ENCODE results near the gene ADGRG3. TPM values are rescaled to one million over a fixed set of nuclear protein-coding genes. Genes with fewer than 3 reads are reported as not detected.
A peak's percentile ranks its signal among the peaks of the same experiment; 100 is the strongest.

Gene ADGRG3
- total and polyA plus RNA-seq, 2 donors (not counting 1 experiment from before 2014, with no cell fraction given): not detected

DNA sequence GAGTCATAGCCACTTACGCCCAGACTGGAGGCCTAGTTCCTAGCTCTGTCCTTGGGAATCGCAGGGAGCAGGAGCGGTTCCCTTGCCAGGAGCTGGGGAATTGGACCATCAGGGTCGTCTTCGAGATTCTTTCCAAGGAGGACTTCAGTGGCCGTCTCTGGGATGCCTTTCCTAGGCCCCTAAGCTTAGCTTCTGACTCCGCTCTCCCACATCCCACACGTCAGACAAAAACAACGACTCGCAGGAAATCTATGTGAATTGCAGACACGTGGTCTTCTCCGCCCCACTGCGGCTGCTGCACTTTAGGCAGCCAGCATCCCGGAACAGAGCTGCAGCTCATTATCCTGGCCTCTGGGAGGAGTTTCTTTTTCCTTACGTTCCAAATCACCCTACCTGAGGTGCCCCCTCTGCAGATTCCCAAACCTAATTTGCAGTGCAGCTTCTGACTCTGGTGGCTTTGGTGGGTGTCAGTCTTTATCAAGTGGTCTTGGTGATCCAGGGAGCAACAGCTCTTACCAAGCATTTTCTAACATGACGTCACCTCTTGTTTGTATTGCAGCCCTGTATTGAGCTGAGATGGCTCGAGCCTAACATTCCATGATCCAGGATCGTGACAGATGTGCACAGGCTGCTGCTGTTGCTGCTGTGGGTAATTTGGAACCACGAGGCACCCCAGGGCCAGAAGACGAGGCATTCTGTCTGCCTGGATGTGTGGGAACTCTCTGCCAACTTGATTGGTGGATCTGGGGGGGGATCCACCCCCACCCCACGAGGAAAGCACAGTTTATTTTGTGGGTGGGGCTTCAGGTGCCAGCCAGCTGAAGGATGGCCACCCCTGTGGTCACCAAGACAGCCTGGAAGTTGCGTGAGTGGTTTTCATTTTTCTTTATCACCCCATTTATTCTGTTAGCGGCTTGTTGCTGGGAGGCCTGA, 68.6 kb downstream of the ADGRG3 start:
- no peak for ATAC-seq (ENCODE audit: low read depth)
- intact Hi-C loops (cut with micrococcal nuclease): loop anchor here (5.0 kb wide), 1 partner anchor 89 kb away; no protein-coding TSS in a partner anchor
- WGBS (ENCODE audit: insufficient coverage): 11% methylated on average over 20 of the region's 23 CpGs
- peak overlapping the region in 4 of 5 experiments; percentile 59 to 98 (median 84) for H3K4me3 ChIP-seq (ENCODE audit: control extremely low read depth in 1 of 5, extremely low read depth in 1 of 5, insufficient read depth in 1 of 5, low read depth in 2 of 5, low read length in 4 of 5)
- POLR2A ChIA-PET: interaction anchor here (0.6 to 1.4 kb wide), 2 partner anchors 42 to 47 kb away, joined by 3 to 4 read pairs; partner anchors contain the start of gene DRC7
- peak overlapping the region; percentile 96 for H3K4me2 ChIP-seq (replicated peaks; ENCODE audit: low read depth, low read length, poor library complexity, severe bottlenecking)
- H3K4me1 ChIP-seq (ENCODE audit: control insufficient read depth in 2 of 2, insufficient read depth in 2 of 2, low read length in 2 of 2): peaks cover 15 to 19% of the 10 kb centered on the region in 2 donors
- Mint-ChIP-seq H3K4me3 (peak overlapping the region; percentile 93), H3K4me1 (peaks cover 34% of the 10 kb centered on the region), H3K27me3 (no peaks in the 10 kb centered on the region), H3K27ac (peak overlapping the region; percentile 89), H3K9me3 (ENCODE audit: insufficient read depth) (no peaks in the 10 kb centered on the region)
- H3K27me3 ChIP-seq (replicated peaks in 1 of 4; ENCODE audit: control extremely low read depth in 1 of 4, control insufficient read depth in 3 of 4, insufficient read depth in 4 of 4, low read length in 3 of 4): no peaks in the 10 kb centered on the region
- peak; percentile 49 for DNase-seq
- H3K27ac ChIP-seq (ENCODE audit: low read length in 2 of 2): peak overlapping the region in 1 of 2 donors; percentile 66
- CTCF ChIA-PET: interaction anchor here (1.7 to 1.8 kb wide), 2 partner anchors 20 to 160 kb away, joined by 5 read pairs; no protein-coding TSS in a partner anchor
- no peaks in the 10 kb centered on the region for H4K20me1 ChIP-seq (ENCODE audit: control insufficient read depth, insufficient read depth, low read length, poor library complexity, severe bottlenecking)
- peak overlapping the region; percentile 84 for H3K9ac ChIP-seq (ENCODE audit: low read length)
- peaks cover 9% of the 10 kb centered on the region for H3K79me2 ChIP-seq (ENCODE audit: control insufficient read depth, insufficient read depth, low read length)
- no peaks in the 10 kb centered on the region for H3K9me3 ChIP-seq (ENCODE audit: control extremely low read depth in 1 of 3, control insufficient read depth in 2 of 3, insufficient read depth in 1 of 3, low read length in 2 of 3)
- H3K36me3 ChIP-seq (replicated peaks in 1 of 2; ENCODE audit: control extremely low read depth in 1 of 2, control insufficient read depth in 1 of 2, extremely low read depth in 1 of 2, insufficient read depth in 2 of 2, low read length in 1 of 2): no peaks in the 10 kb centered on the region
- H2AFZ ChIP-seq (ENCODE audit: insufficient read depth, low read depth, low read length, poor library complexity, severe bottlenecking): peak overlapping the region; percentile 95
- TF ChIP-seq EZH2 (IDR thresholded peaks at IDR 0.05; ENCODE audit: borderline replicate concordance, insufficient read depth, low read depth, low read length, poor library complexity, severe bottlenecking): no peak

DNA sequence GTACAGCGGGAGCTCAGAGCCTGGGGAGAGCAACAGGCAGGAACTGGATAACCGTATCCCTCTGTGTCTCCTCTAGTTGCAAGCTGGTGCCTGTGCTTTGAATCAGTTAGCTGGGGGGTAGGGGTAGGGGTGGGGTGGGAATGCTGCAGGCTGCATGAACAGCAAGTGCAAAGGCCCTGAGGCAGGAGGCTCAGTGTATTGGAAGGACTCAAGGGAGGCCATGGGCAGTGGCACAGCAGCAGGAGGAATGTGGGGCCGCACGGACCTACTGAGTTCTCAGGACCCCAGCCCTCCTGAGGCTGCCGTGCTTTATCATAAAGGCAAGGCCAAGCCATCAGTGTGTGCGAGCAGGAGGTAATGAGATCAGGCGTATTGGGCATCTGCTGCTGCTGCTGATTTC, 70.7 kb downstream of the ADGRG3 start:
- 87% methylated on average over 7 of the region's 7 CpGs for WGBS (ENCODE audit: insufficient coverage)

More for the DNA sequence above, 70.7 kb downstream of the ADGRG3 start:
- CTCF ChIA-PET: no interaction called here
- no peak for TF ChIP-seq EZH2 (IDR thresholded peaks at IDR 0.05; ENCODE audit: borderline replicate concordance, insufficient read depth, low read depth, low read length, poor library complexity, severe bottlenecking)
- TF ChIP-seq, protein P1, sequence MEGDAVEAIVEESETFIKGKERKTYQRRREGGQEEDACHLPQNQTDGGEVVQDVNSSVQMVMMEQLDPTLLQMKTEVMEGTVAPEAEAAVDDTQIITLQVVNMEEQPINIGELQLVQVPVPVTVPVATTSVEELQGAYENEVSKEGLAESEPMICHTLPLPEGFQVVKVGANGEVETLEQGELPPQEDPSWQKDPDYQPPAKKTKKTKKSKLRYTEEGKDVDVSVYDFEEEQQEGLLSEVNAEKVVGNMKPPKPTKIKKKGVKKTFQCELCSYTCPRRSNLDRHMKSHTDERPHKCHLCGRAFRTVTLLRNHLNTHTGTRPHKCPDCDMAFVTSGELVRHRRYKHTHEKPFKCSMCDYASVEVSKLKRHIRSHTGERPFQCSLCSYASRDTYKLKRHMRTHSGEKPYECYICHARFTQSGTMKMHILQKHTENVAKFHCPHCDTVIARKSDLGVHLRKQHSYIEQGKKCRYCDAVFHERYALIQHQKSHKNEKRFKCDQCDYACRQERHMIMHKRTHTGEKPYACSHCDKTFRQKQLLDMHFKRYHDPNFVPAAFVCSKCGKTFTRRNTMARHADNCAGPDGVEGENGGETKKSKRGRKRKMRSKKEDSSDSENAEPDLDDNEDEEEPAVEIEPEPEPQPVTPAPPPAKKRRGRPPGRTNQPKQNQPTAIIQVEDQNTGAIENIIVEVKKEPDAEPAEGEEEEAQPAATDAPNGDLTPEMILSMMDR (IDR thresholded peaks at IDR 0.05): no peak
- Histone ChIP-seq H3K9me3 (ENCODE audit: control extremely low read depth in 1 of 3, control insufficient read depth in 2 of 3, insufficient read depth in 1 of 3, low read length in 2 of 3) (no peaks in the 10 kb centered on the region), H3K36me3 (replicated peaks in 1 of 2; ENCODE audit: control extremely low read depth in 1 of 2, control insufficient read depth in 1 of 2, extremely low read depth in 1 of 2, insufficient read depth in 2 of 2, low read length in 1 of 2) (peaks cover 0 to 3% of the 10 kb centered on the region in 2 experiments), H3K4me1 (ENCODE audit: control insufficient read depth in 2 of 2, insufficient read depth in 2 of 2, low read length in 2 of 2) (peaks cover 15 to 19% of the 10 kb centered on the region in 2 donors), H3K4me3 (ENCODE audit: control extremely low read depth in 1 of 5, extremely low read depth in 1 of 5, insufficient read depth in 1 of 5, low read depth in 2 of 5, low read length in 4 of 5) (no peak overlapping the region), H3K79me2 (ENCODE audit: control insufficient read depth, insufficient read depth, low read length) (peaks cover 9% of the 10 kb centered on the region), H3K4me2 (replicated peaks; ENCODE audit: low read depth, low read length, poor library complexity, severe bottlenecking) (no peak overlapping the region), H3K27ac (ENCODE audit: low read length in 2 of 2) (no peak overlapping the region), H2AFZ (ENCODE audit: insufficient read depth, low read depth, low read length, poor library complexity, severe bottlenecking) (no peak overlapping the region), H3K27me3 (replicated peaks in 1 of 4; ENCODE audit: control extremely low read depth in 1 of 4, control insufficient read depth in 3 of 4, insufficient read depth in 4 of 4, low read length in 3 of 4) (no peaks in the 10 kb centered on the region), H4K20me1 (ENCODE audit: control insufficient read depth, insufficient read depth, low read length, poor library complexity, severe bottlenecking) (no peaks in the 10 kb centered on the region), H3K9ac (ENCODE audit: low read length) (no peak overlapping the region)
- POLR2A ChIA-PET: no interaction called here
- no peak overlapping the region for H3K4me3 Mint-ChIP-seq
- no peak for ATAC-seq (ENCODE audit: low read depth)
- intact Hi-C loops (cut with micrococcal nuclease): loop anchor here (5.0 kb wide), 1 partner anchor 92 kb away; no protein-coding TSS in a partner anchor
- peaks cover 30% of the 10 kb centered on the region for H3K4me1 Mint-ChIP-seq
- H3K9me3 Mint-ChIP-seq (ENCODE audit: insufficient read depth): no peaks in the 10 kb centered on the region
- no peaks in the 10 kb centered on the region for H3K27me3 Mint-ChIP-seq
- H3K27ac Mint-ChIP-seq: no peak overlapping the region
- DNase-seq: no peak

Other genes with a start within 250 kb of the ADGRG3 start
- 38.1 and 45.7 TPM in 2 replicates for gene CIAPIN1, start 220.9 kb upstream of the ADGRG3 start, total RNA-seq
- 20.6 and 22.0 TPM in 2 replicates for gene CIAPIN1, start 220.9 kb upstream of the ADGRG3 start, polyA plus RNA-seq
- 41.5 and 44.6 TPM in 2 replicates for gene COQ9, start 220.8 kb upstream of the ADGRG3 start, total RNA-seq
- gene COQ9, start 220.8 kb upstream of the ADGRG3 start, polyA plus RNA-seq: 42.7 and 53.0 TPM in 2 replicates
- gene POLR2C, start 205.6 kb upstream of the ADGRG3 start, total RNA-seq: 57.8 and 61.6 TPM in 2 replicates
- gene POLR2C, start 205.6 kb upstream of the ADGRG3 start, polyA plus RNA-seq: 56.6 and 70.1 TPM in 2 replicates
- gene DOK4, start 181.8 kb upstream of the ADGRG3 start, total RNA-seq: 0.73 and 1.6 TPM in 2 replicates
- gene DOK4, start 181.8 kb upstream of the ADGRG3 start, polyA plus RNA-seq: 0.49 and 2.5 TPM in 2 replicates
- 14.5 and 14.7 TPM in 2 replicates for gene CCDC102A, start 131.7 kb upstream of the ADGRG3 start, total RNA-seq
- 12.9 and 14.5 TPM in 2 replicates for gene CCDC102A, start 131.7 kb upstream of the ADGRG3 start, polyA plus RNA-seq
- 13.3 and 13.6 TPM in 2 replicates for gene ADGRG5, start 125.7 kb upstream of the ADGRG3 start, total RNA-seq
- gene ADGRG5, start 125.7 kb upstream of the ADGRG3 start, polyA plus RNA-seq: 35.8 and 49.4 TPM in 2 replicates
- gene ADGRG1, start 39.7 kb upstream of the ADGRG3 start, total RNA-seq: 0.20 and 0.78 TPM in 2 replicates
- 0.61 and 0.98 TPM in 2 replicates for gene ADGRG1, start 39.7 kb upstream of the ADGRG3 start, polyA plus RNA-seq
- gene DRC7, start 26.5 kb downstream of the ADGRG3 start, total RNA-seq: 0.22 and 2.1 TPM in 2 replicates
- gene DRC7, start 26.5 kb downstream of the ADGRG3 start, polyA plus RNA-seq: 0.12 TPM in 1 of 2 replicates, not detected in the other
- gene KATNB1, start 67.5 kb downstream of the ADGRG3 start, total RNA-seq: 17.3 and 20.3 TPM in 2 replicates
- gene KATNB1, start 67.5 kb downstream of the ADGRG3 start, polyA plus RNA-seq: 28.8 and 29.0 TPM in 2 replicates
- gene KIFC3, start 134.2 kb downstream of the ADGRG3 start, total RNA-seq: 0.67 and 0.78 TPM in 2 replicates
- gene KIFC3, start 134.2 kb downstream of the ADGRG3 start, polyA plus RNA-seq: 0.07 and 0.48 TPM in 2 replicates